Spleen (tissue), 7 donors: ENCODE measurements around the gene PTP4A1.

Experiments
- POLR2AphosphoS5 ChIP-seq, 3 donors: sonication (generic); formaldehyde crosslinking; IDR thresholded peaks; one replicate each; pipeline ENCODE4 v1.5.1; 2017; ENCODE audit warnings: antibody characterized with exemption in 3 of 3
- TF ChIP-seq, protein P1 (sequence below), 11 experiments: fragments of 200-600 bp in 7 of 11; fragments of 450-650 bp in 4 of 11; sonication (generic) in 4 of 11; IDR thresholded peaks in 8 of 11; conservative IDR thresholded peaks in 3 of 11; 1 replicate in 7 of 11; 2 replicates in 4 of 11; pipeline versions ENCODE4 v1.4.0 to v1.8.0; 2016 to 2021; ENCODE audit warnings: antibody characterized with exemption in 11 of 11, inconsistent platforms in 4 of 11, mild to moderate bottlenecking in 1 of 11
- donor health status: DM: no; HTN: no; CAD: no; lungs with moderate emphysema.
- donor health status: DM: no; HTN: no; CAD: no.
- donor health status: DM: no; HTN: no; CAD: no.

- TF ChIP-seq POLR2AphosphoS5 (IDR thresholded peaks at IDR 0.05) = no peak
- TF ChIP-seq, protein P1, sequence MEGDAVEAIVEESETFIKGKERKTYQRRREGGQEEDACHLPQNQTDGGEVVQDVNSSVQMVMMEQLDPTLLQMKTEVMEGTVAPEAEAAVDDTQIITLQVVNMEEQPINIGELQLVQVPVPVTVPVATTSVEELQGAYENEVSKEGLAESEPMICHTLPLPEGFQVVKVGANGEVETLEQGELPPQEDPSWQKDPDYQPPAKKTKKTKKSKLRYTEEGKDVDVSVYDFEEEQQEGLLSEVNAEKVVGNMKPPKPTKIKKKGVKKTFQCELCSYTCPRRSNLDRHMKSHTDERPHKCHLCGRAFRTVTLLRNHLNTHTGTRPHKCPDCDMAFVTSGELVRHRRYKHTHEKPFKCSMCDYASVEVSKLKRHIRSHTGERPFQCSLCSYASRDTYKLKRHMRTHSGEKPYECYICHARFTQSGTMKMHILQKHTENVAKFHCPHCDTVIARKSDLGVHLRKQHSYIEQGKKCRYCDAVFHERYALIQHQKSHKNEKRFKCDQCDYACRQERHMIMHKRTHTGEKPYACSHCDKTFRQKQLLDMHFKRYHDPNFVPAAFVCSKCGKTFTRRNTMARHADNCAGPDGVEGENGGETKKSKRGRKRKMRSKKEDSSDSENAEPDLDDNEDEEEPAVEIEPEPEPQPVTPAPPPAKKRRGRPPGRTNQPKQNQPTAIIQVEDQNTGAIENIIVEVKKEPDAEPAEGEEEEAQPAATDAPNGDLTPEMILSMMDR (IDR thresholded peaks at IDR 0.05 in 8 of 11, conservative IDR thresholded peaks at IDR 0.05 in 3 of 11) = no peak
Measured at GRCh38 chr6:63553900-63554299, 18.4 kb upstream of the PTP4A1 start.
